Measurements from ENCODE around the gene ELF4. TPM values are rescaled to one million over a fixed set of nuclear protein-coding genes. Genes with fewer than 3 reads are reported as not detected.

The ELF4 gene
- total RNA-seq, 1 experiment from 2014 or later: 9.0 TPM

- DNase-seq (ENCODE audit: low spot score): no peak
- ChIA-PET POLR2A (ENCODE audit: low non-redundant PET) (no interaction called here), CTCF (no interaction called here)
- no peak for TF ChIP-seq EZH2 (IDR thresholded peaks at IDR 0.05; ENCODE audit: borderline replicate concordance, low read depth, low read length, poor library complexity, severe bottlenecking)
- no peak for TF ChIP-seq CTCF (conservative IDR thresholded peaks at IDR 0.05; ENCODE audit: low read depth, low read length)
- no peaks in the 10 kb centered on the region for H3K27me3 ChIP-seq (replicated peaks; ENCODE audit: insufficient read depth, low read depth, low read length, poor library complexity)
- BruUV-seq (replicated peaks): no TSS peak
- no peak overlapping the region for H3K4me3 ChIP-seq (ENCODE audit: low read depth, low read length, poor library complexity, severe bottlenecking)
- no peaks in the 10 kb centered on the region for H3K9me3 ChIP-seq (ENCODE audit: low read depth, low read length, poor library complexity, severe bottlenecking)
- H3K27ac ChIP-seq (ENCODE audit: low read depth, low read length, poor library complexity, severe bottlenecking): no peak overlapping the region
- intact Hi-C loops (cut with micrococcal nuclease; ENCODE audit: unreplicated experiment): no loop called here
- H3K36me3 ChIP-seq (ENCODE audit: insufficient read depth, low read length, poor library complexity, severe bottlenecking): peaks cover 21% of the 10 kb centered on the region
- no peaks in the 10 kb centered on the region for H3K4me1 ChIP-seq (ENCODE audit: insufficient read depth, low read length, poor library complexity, severe bottlenecking)
These were observed 26.2 kb upstream of the ELF4 start for GRCh38 chrX:130136496-130136895.

GRCh38 chrX:130130990-130131389, 20.7 kb upstream of the ELF4 start:
- no peak for TF ChIP-seq CTCF (conservative IDR thresholded peaks at IDR 0.05; ENCODE audit: low read depth, low read length)
- no peak for TF ChIP-seq EZH2 (IDR thresholded peaks at IDR 0.05; ENCODE audit: borderline replicate concordance, low read depth, low read length, poor library complexity, severe bottlenecking)
- no TSS peak for BruUV-seq (replicated peaks)
- intact Hi-C loops (cut with micrococcal nuclease; ENCODE audit: unreplicated experiment): no loop called here
- Histone ChIP-seq H3K4me1 (ENCODE audit: insufficient read depth, low read length, poor library complexity, severe bottlenecking) (no peaks in the 10 kb centered on the region), H3K27ac (ENCODE audit: low read depth, low read length, poor library complexity, severe bottlenecking) (no peak overlapping the region), H3K4me3 (ENCODE audit: low read depth, low read length, poor library complexity, severe bottlenecking) (no peak overlapping the region), H3K27me3 (replicated peaks; ENCODE audit: insufficient read depth, low read depth, low read length, poor library complexity) (no peaks in the 10 kb centered on the region), H3K36me3 (ENCODE audit: insufficient read depth, low read length, poor library complexity, severe bottlenecking) (peaks cover 10% of the 10 kb centered on the region), H3K9me3 (ENCODE audit: low read depth, low read length, poor library complexity, severe bottlenecking) (no peaks in the 10 kb centered on the region)
- ChIA-PET POLR2A (ENCODE audit: low non-redundant PET) (no interaction called here), CTCF (no interaction called here)
- no peak for DNase-seq (ENCODE audit: low spot score)

- Histone ChIP-seq H3K27ac (ENCODE audit: low read depth, low read length, poor library complexity, severe bottlenecking) (no peak overlapping the region), H3K4me3 (ENCODE audit: low read depth, low read length, poor library complexity, severe bottlenecking) (no peak overlapping the region), H3K27me3 (replicated peaks; ENCODE audit: insufficient read depth, low read depth, low read length, poor library complexity) (no peaks in the 10 kb centered on the region), H3K4me1 (ENCODE audit: insufficient read depth, low read length, poor library complexity, severe bottlenecking) (no peaks in the 10 kb centered on the region), H3K36me3 (ENCODE audit: insufficient read depth, low read length, poor library complexity, severe bottlenecking) (peaks cover 4% of the 10 kb centered on the region), H3K9me3 (ENCODE audit: low read depth, low read length, poor library complexity, severe bottlenecking) (no peaks in the 10 kb centered on the region)
- no peak for DNase-seq (ENCODE audit: low spot score)
- TF ChIP-seq CTCF (conservative IDR thresholded peaks at IDR 0.05; ENCODE audit: low read depth, low read length): no peak
- TF ChIP-seq EZH2 (IDR thresholded peaks at IDR 0.05; ENCODE audit: borderline replicate concordance, low read depth, low read length, poor library complexity, severe bottlenecking): no peak
- intact Hi-C loops (cut with micrococcal nuclease; ENCODE audit: unreplicated experiment): no loop called here
- no TSS peak for BruUV-seq (replicated peaks)
- ChIA-PET CTCF (no interaction called here), POLR2A (ENCODE audit: low non-redundant PET) (no interaction called here)
These were observed 15.0 kb upstream of the ELF4 start for GRCh38 chrX:130125091-130125874.
